ENCODE data around the gene SHC2. TPM values are rescaled to one million over a fixed set of nuclear protein-coding genes. Genes with fewer than 3 reads are reported as not detected.

Gene SHC2
- total RNA-seq, 1 donor from 2014 or later: 24.0 TPM

GRCh38 chr19:370641-371330 lies 90.0 kb downstream of the SHC2 start:
- no peak overlapping the region for H3K27ac ChIP-seq
- ATAC-seq: no peak
- no peaks in the 10 kb centered on the region for H3K36me3 ChIP-seq
- no peak overlapping the region for H3K4me3 ChIP-seq
- no peaks in the 10 kb centered on the region for H3K9me3 ChIP-seq
- peaks cover 29% of the 10 kb centered on the region for H3K27me3 ChIP-seq (ENCODE audit: low read depth)
- DNase-seq: no peak
- TF ChIP-seq, protein P1, sequence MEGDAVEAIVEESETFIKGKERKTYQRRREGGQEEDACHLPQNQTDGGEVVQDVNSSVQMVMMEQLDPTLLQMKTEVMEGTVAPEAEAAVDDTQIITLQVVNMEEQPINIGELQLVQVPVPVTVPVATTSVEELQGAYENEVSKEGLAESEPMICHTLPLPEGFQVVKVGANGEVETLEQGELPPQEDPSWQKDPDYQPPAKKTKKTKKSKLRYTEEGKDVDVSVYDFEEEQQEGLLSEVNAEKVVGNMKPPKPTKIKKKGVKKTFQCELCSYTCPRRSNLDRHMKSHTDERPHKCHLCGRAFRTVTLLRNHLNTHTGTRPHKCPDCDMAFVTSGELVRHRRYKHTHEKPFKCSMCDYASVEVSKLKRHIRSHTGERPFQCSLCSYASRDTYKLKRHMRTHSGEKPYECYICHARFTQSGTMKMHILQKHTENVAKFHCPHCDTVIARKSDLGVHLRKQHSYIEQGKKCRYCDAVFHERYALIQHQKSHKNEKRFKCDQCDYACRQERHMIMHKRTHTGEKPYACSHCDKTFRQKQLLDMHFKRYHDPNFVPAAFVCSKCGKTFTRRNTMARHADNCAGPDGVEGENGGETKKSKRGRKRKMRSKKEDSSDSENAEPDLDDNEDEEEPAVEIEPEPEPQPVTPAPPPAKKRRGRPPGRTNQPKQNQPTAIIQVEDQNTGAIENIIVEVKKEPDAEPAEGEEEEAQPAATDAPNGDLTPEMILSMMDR (IDR thresholded peaks at IDR 0.05): no peak
- peaks cover 7% of the 10 kb centered on the region for H3K4me1 ChIP-seq
- intact Hi-C loops (cut with DNase I): no loop called here

GRCh38 chr19:369876-370275 lies 91.0 kb downstream of the SHC2 start:
- Histone ChIP-seq H3K27ac (no peak overlapping the region), H3K27me3 (ENCODE audit: low read depth) (peaks cover 28% of the 10 kb centered on the region), H3K4me3 (no peak overlapping the region), H3K4me1 (peaks cover 7% of the 10 kb centered on the region), H3K9me3 (no peaks in the 10 kb centered on the region), H3K36me3 (no peaks in the 10 kb centered on the region)
- intact Hi-C loops (cut with DNase I): no loop called here
- no peak for ATAC-seq
- no peak for DNase-seq
- TF ChIP-seq, protein P1 (IDR thresholded peaks at IDR 0.05): no peak

- Histone ChIP-seq H3K27ac (no peak overlapping the region), H3K4me3 (no peak overlapping the region), H3K27me3 (ENCODE audit: low read depth) (peaks cover 23% of the 10 kb centered on the region), H3K36me3 (no peaks in the 10 kb centered on the region), H3K9me3 (no peaks in the 10 kb centered on the region), H3K4me1 (peaks cover 7% of the 10 kb centered on the region)
- ATAC-seq (no peak), DNase-seq (no peak)
- TF ChIP-seq, protein P1 (IDR thresholded peaks at IDR 0.05): no peak
- intact Hi-C loops (cut with DNase I): no loop called here
Observed at GRCh38 chr19:369256-369655, 91.6 kb downstream of the SHC2 start.

DNA sequence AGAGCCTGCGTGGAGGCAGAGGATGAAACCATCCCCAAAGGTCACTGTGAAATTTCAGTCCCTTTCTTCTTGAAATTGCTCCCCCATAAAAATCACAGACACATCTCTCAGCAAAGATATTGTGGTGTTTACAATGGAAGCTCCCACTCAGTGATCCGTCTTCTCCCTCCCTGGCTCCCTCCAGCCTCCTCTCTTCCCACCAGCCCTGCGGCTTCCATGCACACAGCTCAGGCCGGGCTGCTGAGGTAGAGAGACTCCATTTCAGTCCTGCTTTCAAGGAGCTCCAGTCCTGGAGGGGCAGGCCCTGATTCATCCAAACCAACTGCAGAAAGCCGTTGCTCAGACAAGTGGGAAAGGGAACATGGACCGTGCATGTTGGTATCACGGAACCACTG lies 92.2 kb downstream of the SHC2 start:
- no peak overlapping the region for H3K27ac ChIP-seq
- no peak overlapping the region for H3K4me3 ChIP-seq
- intact Hi-C loops (cut with DNase I): no loop called here
- ATAC-seq (no peak), DNase-seq (no peak)
- H3K36me3 ChIP-seq: no peaks in the 10 kb centered on the region
- TF ChIP-seq, protein P1 (IDR thresholded peaks at IDR 0.05): no peak
- H3K9me3 ChIP-seq: no peaks in the 10 kb centered on the region
- peaks cover 7% of the 10 kb centered on the region for H3K4me1 ChIP-seq
- H3K27me3 ChIP-seq (ENCODE audit: low read depth): peaks cover 16% of the 10 kb centered on the region

DNA sequence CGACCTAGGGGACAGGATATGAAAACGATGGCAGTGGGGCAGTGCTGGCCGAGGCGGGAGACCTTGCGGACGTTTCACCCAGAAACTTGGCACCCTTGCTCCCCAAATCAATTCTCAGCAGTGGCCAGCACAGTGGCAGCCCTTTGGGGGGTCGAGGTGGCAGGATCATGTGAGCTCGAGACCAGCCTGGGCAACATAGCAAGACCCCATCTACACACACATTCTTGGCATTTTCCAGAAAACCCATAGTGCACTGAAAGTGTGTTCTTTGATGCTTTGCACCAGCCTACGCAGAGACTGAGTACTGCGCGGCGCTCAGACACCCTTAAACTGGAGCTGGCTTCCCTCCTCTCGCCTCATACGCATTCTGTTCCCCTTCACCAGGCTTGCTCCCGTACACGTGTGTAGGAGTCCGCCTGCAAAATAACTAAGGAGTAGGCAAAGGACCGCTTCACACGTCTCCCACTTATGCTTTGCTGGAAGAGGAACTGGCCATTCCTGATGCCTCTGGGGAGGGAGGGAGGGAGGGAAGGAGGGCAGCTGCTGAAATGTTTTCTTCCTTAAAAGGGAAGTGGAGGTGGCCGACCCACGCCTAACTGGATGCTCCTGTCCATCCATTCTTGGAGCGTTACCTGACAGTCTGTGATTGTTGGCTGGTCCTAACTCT lies 92.7 kb downstream of the SHC2 start:
- Histone ChIP-seq H3K4me3 (no peak overlapping the region), H3K27ac (no peak overlapping the region), H3K36me3 (no peaks in the 10 kb centered on the region), H3K9me3 (no peaks in the 10 kb centered on the region), H3K27me3 (ENCODE audit: low read depth) (peaks cover 11% of the 10 kb centered on the region), H3K4me1 (peaks cover 7% of the 10 kb centered on the region)
- ATAC-seq: no peak
- intact Hi-C loops (cut with DNase I): no loop called here
- DNase-seq: no peak
- TF ChIP-seq, protein P1 (IDR thresholded peaks at IDR 0.05): no peak
